Adrenal gland (tissue), 12 donors: Measurements from ENCODE around the gene UBE2E2. TPM values are rescaled to one million over a fixed set of nuclear protein-coding genes. Genes with fewer than 3 reads are reported as not detected.
"Not testable (repeated sequence)": the region's sequence is repeated elsewhere in the genome, so short reads cannot be mapped to it uniquely, and the experiment has no call there.

Experiments used
- DNase-seq, 7 donors: peaks; one replicate each; pipeline ENCODE4 v3.0.0-alpha.2; 2019 to 2020
- H3K27ac ChIP-seq, 5 donors: fragments of 200-600 bp; sonication (generic) in 4 of 5; 1 replicate in 3 of 5; 2 replicates in 2 of 5; pipeline versions ENCODE4 v1.5.1 to v1.8.0; 2016 to 2020; ENCODE audit warnings: mild to moderate bottlenecking in 1 of 5
- H3K27me3 ChIP-seq: fragments of 200-600 bp; 2 replicates; pipeline ENCODE4 v1.8.0; 2021
- H3K36me3 ChIP-seq, 2 donors: fragments of 200-600 bp; replicated peaks in 1 of 2; 1 replicate in 1 of 2; 2 replicates in 1 of 2; pipeline versions ENCODE4 v1.5.1 to v1.8.0; 2018 to 2022
- H3K4me1 ChIP-seq, 2 donors: fragments of 200-600 bp; replicated peaks in 1 of 2; 1 replicate in 1 of 2; 2 replicates in 1 of 2; pipeline versions ENCODE4 v1.5.1 to v1.8.0; 2018 to 2021
- H3K4me3 ChIP-seq, 4 donors: fragments of 200-600 bp; sonication (generic) in 3 of 4; one replicate each; pipeline ENCODE4 v1.5.1; 2016 to 2018
- H3K9me3 ChIP-seq, 3 donors: fragments of 200-600 bp; sonication (generic) in 1 of 3; replicated peaks in 1 of 3; 1 replicate in 2 of 3; 2 replicates in 1 of 3; pipeline versions ENCODE4 v1.5.1 to v1.8.0; 2016 to 2021
- CTCF ChIP-seq, 6 experiments: fragments of 450-650 bp in 4 of 6; fragments of 200-600 bp in 2 of 6; sonication (generic) in 1 of 6; IDR thresholded peaks; 1 replicate in 5 of 6; 2 replicates in 1 of 6; pipeline versions ENCODE4 v1.5.1 to v1.8.0; 2016 to 2021; ENCODE audit warnings: antibody characterized with exemption in 6 of 6, mild to moderate bottlenecking in 2 of 6, moderate library complexity in 1 of 6
- POLR2A ChIP-seq, 2 donors: fragments of 450-650 bp; IDR thresholded peaks; one replicate each; pipeline ENCODE4 v1.6.1; 2017; ENCODE audit warnings: antibody characterized with exemption in 2 of 2, mild to moderate bottlenecking in 2 of 2, moderate library complexity in 1 of 2
- WGBS, 4 donors: extraction: QIAGEN DNeasy Blood & Tissue Kit in 2 of 4; methylation state at CpG; one replicate each; pipeline versions ENCODE4 v1.1.5 to v1.1.7; 2013 to 2017; 5-methylcytosine and 5-hydroxymethylcytosine counted together
- intact Hi-C, 2 donors: fragments of 100-400 bp; cut with DNase I; formaldehyde crosslinking; loops; one replicate each; pipeline versions ENCODE4 v1.14.1 to v1.15.0; 2022 to 2023
- polyA plus RNA-seq, 3 donors: library from polyadenylated mRNA; stranded (reverse); fragments of 200-250 nt in 2 of 3; fragments of 350-450 nt in 1 of 3; fragmentation: Illumina TruSeq in 1 of 3; extraction: RNeasy Lipid Tissue Mini Kit (QIAGEN cat#74804) in 1 of 3; gene quantifications; one replicate each; pipeline ENCODE4 v1.2.3, GENCODE V29; 2013 to 2014
- total RNA-seq, 9 donors: library from RNA; depleted of rRNA in 4 of 9; stranded (reverse); fragments of >200 nt in 4 of 9; fragments of 120-200 nt in 1 of 9; fragmentation: NEBNext Ultra II Directional in 1 of 9; extraction: Animal tissue kit (Norgen Biotek cat#: 25700) in 1 of 9; gene quantifications; one replicate each; pipeline versions ENCODE4 v1.1.0 to v1.2.4, GENCODE V29; 2013 to 2023
- donor health status: healthy with polysubstance abuse.
- donor health status: Bipolar disorder and iron deficiency.
- donor health status: DM: yes; HTN: yes; CAD: no.
- donor health status: DM: no; HTN: no; CAD: no.
- donor health status: DM: no; HTN: no; CAD: no.
- donor health status: DM: yes; HTN: yes; CAD: no.

The UBE2E2 gene
- total and polyA plus RNA-seq, 12 donors, result 9.3 to 29.6 (median 20.7) TPM

GRCh38 chr3:23170291-23170690, 32.8 kb upstream of the UBE2E2 start:
- Histone ChIP-seq H3K4me3 (no peak overlapping the region), H3K27ac (no peak overlapping the region), H3K4me1 (no peaks in the 10 kb centered on the region), H3K36me3 (no peaks in the 10 kb centered on the region), H3K9me3 (no peaks in the 10 kb centered on the region), H3K27me3 (no peaks in the 10 kb centered on the region)
- intact Hi-C loops, result no loop called here
- TF ChIP-seq POLR2A (IDR thresholded peaks at IDR 0.05) (no peak), CTCF (IDR thresholded peaks at IDR 0.05) (no peak)
- DNase-seq, result no peak
- 63 to 84% (median 79%) methylated on average over 2 of the region's 2 CpGs for WGBS, 4 donors

GRCh38 chr3:23172059-23172458, 31.1 kb upstream of the UBE2E2 start:
- Histone ChIP-seq H3K36me3 (no peaks in the 10 kb centered on the region), H3K4me1 (no peaks in the 10 kb centered on the region), H3K27me3 (no peaks in the 10 kb centered on the region), H3K4me3 (no peak overlapping the region), H3K27ac (no peak overlapping the region), H3K9me3 (no peaks in the 10 kb centered on the region)
- TF ChIP-seq POLR2A (IDR thresholded peaks at IDR 0.05) (no peak), CTCF (IDR thresholded peaks at IDR 0.05) (no peak)
- no peak for DNase-seq
- 65 to 73% (median 70%) methylated on average over 2 of the region's 2 CpGs for WGBS, 4 donors
- intact Hi-C loops, result no loop called here

DNA sequence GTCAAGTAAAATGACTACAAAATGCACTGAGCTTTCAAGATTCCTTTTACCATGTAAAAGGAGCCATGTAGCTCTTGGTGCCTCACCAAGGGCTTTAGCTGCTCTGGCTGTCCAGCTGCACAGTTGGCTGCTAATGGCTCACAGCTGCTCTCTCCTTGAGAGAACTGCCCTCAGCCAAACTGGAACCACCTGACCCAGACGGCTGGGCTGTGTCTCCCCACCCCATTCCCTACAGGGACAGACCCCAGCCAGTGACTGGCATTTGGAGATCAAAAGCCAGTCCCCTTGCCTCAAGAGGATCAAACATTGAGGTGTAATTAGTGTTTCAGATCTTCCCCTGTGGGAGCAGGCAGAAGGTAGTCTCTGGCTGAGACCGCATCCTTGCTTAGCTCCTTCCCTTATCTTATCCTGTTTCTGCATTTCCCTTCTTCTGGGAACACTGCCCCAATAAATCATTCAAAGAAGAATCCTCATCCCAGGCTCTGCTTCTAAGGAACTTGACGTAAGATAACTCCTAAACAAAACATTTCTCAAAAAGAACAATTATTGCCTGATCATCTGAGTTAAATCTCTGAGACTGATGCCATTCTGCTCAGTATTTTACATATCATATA, 28.6 kb upstream of the UBE2E2 start:
- 31 to 49% (median 40%) methylated on average over 3 of the region's 3 CpGs for WGBS, 4 donors
- DNase-seq, result peak in 2 of 7 donors; percentile 11 to 19
- intact Hi-C loops, result no loop called here
- H3K36me3 ChIP-seq, result no peaks in the 10 kb centered on the region
- no peaks in the 10 kb centered on the region for H3K4me1 ChIP-seq
- TF ChIP-seq CTCF (IDR thresholded peaks at IDR 0.05), result no peak
- H3K9me3 ChIP-seq, result no peaks in the 10 kb centered on the region
- no peaks in the 10 kb centered on the region for H3K27me3 ChIP-seq
- H3K27ac ChIP-seq, result no peak overlapping the region
- H3K4me3 ChIP-seq, result no peak overlapping the region

DNA sequence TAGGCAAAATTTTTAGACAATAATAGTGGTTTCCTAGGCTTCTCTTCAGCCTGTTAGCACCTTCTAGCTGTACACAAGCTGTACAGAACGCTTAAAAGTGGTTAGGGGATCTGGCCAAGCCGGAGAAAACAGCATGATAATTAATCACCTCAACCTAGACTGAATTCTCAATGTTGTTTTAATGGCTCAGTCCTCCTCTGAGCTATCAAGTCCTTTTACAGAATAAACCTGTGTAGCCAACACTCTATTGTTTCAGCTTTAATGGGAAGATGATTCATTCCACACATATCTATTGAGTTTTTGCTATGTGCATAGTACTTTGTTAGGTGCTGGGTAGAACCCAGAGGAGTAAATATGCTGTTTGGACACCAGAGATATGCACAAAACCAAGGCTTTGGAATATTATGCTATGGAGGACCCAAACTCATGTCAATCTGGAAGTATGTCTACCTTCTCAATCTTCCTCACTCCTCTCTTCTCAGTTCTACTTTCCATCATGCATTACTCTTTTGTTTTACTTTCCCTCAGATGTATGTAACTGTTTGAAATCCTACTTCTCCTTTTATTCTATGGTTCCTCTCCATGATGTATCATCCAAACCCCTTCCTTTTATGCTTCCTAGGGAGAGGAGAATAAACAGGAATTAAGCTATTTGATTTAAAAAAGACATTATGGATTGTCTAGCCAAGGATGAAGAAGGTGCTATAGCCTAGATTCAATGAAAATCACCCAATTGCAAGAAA, 27.6 kb upstream of the UBE2E2 start:
- intact Hi-C loops, result no loop called here
- TF ChIP-seq CTCF (IDR thresholded peaks at IDR 0.05), result no peak
- TF ChIP-seq POLR2A (IDR thresholded peaks at IDR 0.05), result no peak
- Histone ChIP-seq H3K4me1 (no peaks in the 10 kb centered on the region), H3K4me3 (no peak overlapping the region), H3K36me3 (no peaks in the 10 kb centered on the region), H3K27ac (no peak overlapping the region), H3K27me3 (no peaks in the 10 kb centered on the region), H3K9me3 (no peaks in the 10 kb centered on the region)
- WGBS, 4 donors, result 31 to 76% (median 69%) methylated on average over 2 of the region's 2 CpGs
- no peak for DNase-seq

DNA sequence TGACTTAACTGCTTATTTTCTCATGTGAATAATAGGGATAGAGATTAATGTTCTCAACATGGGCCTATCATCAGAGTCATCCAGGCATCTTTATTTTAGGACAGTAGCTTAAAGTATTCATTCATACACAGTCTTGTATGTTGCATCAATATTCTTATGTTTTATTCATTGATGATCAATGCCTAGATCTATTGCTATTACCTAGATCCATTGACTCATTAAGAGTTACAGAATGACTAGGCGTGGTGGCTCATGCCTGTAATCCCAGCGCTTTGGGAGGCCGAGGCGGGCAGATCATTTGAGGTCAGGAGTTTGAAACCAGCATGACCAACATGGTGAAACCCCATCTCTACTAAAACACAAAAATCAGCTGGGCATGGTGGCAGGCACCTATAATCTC, 26.3 kb upstream of the UBE2E2 start:
- H3K36me3 ChIP-seq, DNase-seq, H3K9me3 ChIP-seq, H3K27me3 ChIP-seq, H3K4me3 ChIP-seq, intact Hi-C loops, H3K27ac ChIP-seq, H3K4me1 ChIP-seq: not testable (repeated sequence)
- WGBS, 4 donors, result 71 to 95% (median 83%) methylated on average over 4 of the region's 4 CpGs
